HL-60/S4 treated with retinoic acid at 250 ng/mL for 4 days and 3 days (cell line): ENCODE data around the gene ANKFY1.

Experiments
- in situ Hi-C: fragments of 300-500 bp; cut with MboI; formaldehyde crosslinking; loops from 2 replicates; pipeline ENCODE4 v1.7.0; 2022; ENCODE audit warnings: low sequenced_read_pairs

The ANKFY1 gene

GRCh38 chr17:4185656-4186055 lies 78.1 kb downstream of the ANKFY1 start:
- in situ Hi-C loops = no loop called here

- in situ Hi-C loops = no loop called here
These were observed 79.0 kb downstream of the ANKFY1 start for GRCh38 chr17:4184811-4185210.

- in situ Hi-C loops = no loop called here
These were observed 81.7 kb downstream of the ANKFY1 start for GRCh38 chr17:4182043-4182442.

GRCh38 chr17:4180791-4181190 lies 83.0 kb downstream of the ANKFY1 start:
- in situ Hi-C loops = no loop called here

GRCh38 chr17:4179071-4179470 lies 84.7 kb downstream of the ANKFY1 start:
- in situ Hi-C loops = no loop called here

GRCh38 chr17:4178651-4179050 lies 85.1 kb downstream of the ANKFY1 start:
- in situ Hi-C loops = no loop called here

GRCh38 chr17:4177806-4178205 lies 86.0 kb downstream of the ANKFY1 start:
- in situ Hi-C loops = no loop called here

GRCh38 chr17:4176808-4177472 lies 86.8 kb downstream of the ANKFY1 start:
- in situ Hi-C loops = no loop called here

GRCh38 chr17:4175921-4176807 lies 87.6 kb downstream of the ANKFY1 start:
- in situ Hi-C loops = no loop called here

GRCh38 chr17:4174556-4174955 lies 89.2 kb downstream of the ANKFY1 start:
- in situ Hi-C loops = no loop called here

GRCh38 chr17:4173781-4174180 lies 90.0 kb downstream of the ANKFY1 start:
- in situ Hi-C loops = no loop called here

- in situ Hi-C loops = no loop called here
These were observed 91.4 kb downstream of the ANKFY1 start for GRCh38 chr17:4172356-4172755.

- in situ Hi-C loops = no loop called here
These were observed 93.0 kb downstream of the ANKFY1 start for GRCh38 chr17:4170639-4171280.

- in situ Hi-C loops = no loop called here
These were observed 96.0 kb downstream of the ANKFY1 start for GRCh38 chr17:4167786-4168185.

GRCh38 chr17:4166419-4166818 lies 97.4 kb downstream of the ANKFY1 start:
- in situ Hi-C loops = no loop called here

GRCh38 chr17:4165301-4166010 lies 98.3 kb downstream of the ANKFY1 start:
- in situ Hi-C loops = no loop called here

GRCh38 chr17:4163951-4164350 lies 99.8 kb downstream of the ANKFY1 start:
- in situ Hi-C loops = no loop called here

- in situ Hi-C loops = no loop called here
These were observed 100.9 kb downstream of the ANKFY1 start for GRCh38 chr17:4162775-4163466.

GRCh38 chr17:4162321-4162720 lies 101.5 kb downstream of the ANKFY1 start:
- in situ Hi-C loops = no loop called here

- in situ Hi-C loops = no loop called here
These were observed 101.8 kb downstream of the ANKFY1 start for GRCh38 chr17:4161967-4162305.
